ENCODE data around the gene VPS36.
"Not testable (repeated sequence)": the region's sequence is repeated elsewhere in the genome, so short reads cannot be mapped to it uniquely, and the experiment has no call there.

The VPS36 gene, protein sequence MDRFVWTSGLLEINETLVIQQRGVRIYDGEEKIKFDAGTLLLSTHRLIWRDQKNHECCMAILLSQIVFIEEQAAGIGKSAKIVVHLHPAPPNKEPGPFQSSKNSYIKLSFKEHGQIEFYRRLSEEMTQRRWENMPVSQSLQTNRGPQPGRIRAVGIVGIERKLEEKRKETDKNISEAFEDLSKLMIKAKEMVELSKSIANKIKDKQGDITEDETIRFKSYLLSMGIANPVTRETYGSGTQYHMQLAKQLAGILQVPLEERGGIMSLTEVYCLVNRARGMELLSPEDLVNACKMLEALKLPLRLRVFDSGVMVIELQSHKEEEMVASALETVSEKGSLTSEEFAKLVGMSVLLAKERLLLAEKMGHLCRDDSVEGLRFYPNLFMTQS

DNA sequence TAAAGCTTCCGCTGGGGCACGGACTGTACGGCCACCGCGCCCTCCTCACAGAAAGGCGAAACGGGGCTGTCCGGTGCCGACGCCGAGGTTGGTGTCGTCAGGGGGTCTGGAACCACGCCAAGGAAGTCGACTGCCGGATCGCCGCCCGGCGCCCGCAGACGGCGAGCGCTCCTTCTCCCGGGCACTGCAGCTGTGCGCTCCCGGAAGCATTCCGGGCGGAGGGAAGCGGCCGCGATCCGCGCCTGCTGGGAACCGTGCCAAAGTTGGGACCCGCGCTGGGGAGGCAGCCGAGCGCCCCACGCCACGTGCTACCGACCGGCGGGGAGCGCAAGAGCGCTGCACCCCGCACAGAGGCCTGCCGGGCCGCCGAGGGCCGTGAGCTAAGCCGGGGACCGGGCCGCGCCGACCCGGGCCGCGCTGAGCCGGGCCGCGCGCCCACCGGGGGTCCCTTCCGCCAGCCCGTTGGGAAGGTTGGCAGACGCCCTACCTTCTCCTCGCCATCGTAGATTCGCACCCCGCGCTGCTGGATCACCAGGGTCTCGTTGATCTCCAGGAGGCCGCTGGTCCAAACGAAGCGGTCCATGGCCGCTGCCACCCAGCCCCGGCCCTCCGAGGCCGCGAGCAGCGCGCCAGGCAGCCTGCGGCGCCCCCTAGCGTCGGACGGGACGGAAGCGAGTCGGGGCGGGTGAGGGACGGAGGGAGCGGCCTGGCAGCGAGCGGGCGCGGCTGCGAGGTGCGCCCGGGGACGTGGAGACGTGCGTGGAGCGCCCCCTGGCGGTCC is at the start of gene VPS36:
Gene VPS36 (minus strand): TSS at position 623 of the 781 bp plus-strand sequence. CDS start 40 bp downstream, at position 583.
- DNase-seq = peak; percentile 94
- peaks cover 6% of the 10 kb centered on the region for H3K27me3 Mint-ChIP-seq
- no peaks in the 10 kb centered on the region for H3K9me3 Mint-ChIP-seq
- CTCF ChIA-PET = interaction anchor here (0.6 to 2.1 kb wide), 17 partner anchors 12 to 578 kb away, joined by 3 to 7 read pairs (median 3); no protein-coding TSS in a partner anchor
- H3K36me3 Mint-ChIP-seq = peaks cover 8% of the 10 kb centered on the region
- peak within 1 kb of the TSS; percentile 94 for H3K4me3 Mint-ChIP-seq
- H3K27ac Mint-ChIP-seq = peak within 1 kb of the TSS; percentile 87
- peaks cover 50% of the 10 kb centered on the region for H3K4me1 Mint-ChIP-seq

DNA sequence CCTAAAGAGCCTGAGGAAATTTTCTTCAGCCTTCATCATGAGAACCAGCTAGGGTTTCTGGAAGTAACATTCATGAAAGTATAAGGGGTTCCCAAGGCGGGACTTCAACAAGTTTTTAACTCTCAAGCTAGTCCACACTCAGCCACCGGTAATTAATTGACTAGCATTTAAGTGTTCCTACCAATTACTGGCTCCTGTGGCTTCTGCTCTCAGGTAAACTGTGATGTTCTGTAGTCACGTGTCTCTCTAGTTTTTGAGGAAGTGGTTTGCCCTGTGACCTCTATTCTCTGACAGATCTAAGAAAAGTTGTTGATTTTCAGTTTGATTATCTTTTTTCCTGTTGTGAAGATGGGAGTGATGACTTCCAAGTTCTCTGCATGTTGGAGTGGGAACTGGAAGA is 47.5 kb upstream of the VPS36 start:
- DNase-seq, H3K4me3 Mint-ChIP-seq, H3K9me3 Mint-ChIP-seq, CTCF ChIA-PET, H3K36me3 Mint-ChIP-seq, H3K27me3 Mint-ChIP-seq: not testable (repeated sequence)
- Mint-ChIP-seq H3K27ac (peak overlapping the region; percentile 76), H3K4me1 (peaks cover 17% of the 10 kb centered on the region)

DNA sequence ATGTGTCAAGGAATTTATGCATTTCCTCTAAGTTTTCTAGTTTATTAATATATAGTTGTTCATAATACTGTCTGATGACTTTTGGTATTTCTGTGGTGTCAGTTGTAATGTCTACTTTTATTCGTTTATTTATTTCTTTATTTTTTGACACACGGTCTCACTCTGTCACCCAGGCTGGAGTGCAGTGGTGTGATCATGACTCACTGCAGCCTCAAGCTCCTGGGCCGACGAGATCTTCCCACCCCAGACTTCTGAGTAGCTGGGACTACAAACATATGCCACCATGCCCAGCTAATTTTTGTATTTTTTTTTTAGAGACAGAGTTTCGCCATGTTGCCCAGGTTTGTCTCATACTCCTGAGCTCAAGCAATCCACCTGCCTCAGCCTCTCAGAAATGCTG is 43.8 kb upstream of the VPS36 start:
- H3K9me3 Mint-ChIP-seq, DNase-seq, H3K36me3 Mint-ChIP-seq, CTCF ChIA-PET, H3K4me3 Mint-ChIP-seq, H3K27ac Mint-ChIP-seq: not testable (repeated sequence)
- H3K4me1 Mint-ChIP-seq = peaks cover 17% of the 10 kb centered on the region
- peaks cover 12% of the 10 kb centered on the region for H3K27me3 Mint-ChIP-seq

DNA sequence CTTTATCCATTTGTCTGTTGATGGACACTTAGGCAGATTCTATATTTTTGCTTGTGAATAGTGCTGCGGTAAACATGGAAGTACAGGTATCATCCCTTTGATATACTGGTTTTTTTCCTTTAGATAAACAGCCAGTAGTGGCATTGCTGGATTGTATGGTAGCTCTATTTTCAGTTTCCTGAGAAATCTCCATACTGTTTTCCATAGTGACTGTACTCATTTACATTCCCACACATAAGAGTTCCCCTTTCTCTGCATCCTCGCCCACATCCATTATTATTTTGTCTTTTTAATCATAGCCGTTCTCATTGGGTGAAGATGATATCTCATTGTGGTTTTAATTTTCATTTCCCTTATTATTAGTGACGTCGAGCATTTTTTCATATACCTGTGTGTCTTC is 40.6 kb upstream of the VPS36 start:
- H3K4me1 Mint-ChIP-seq, H3K9me3 Mint-ChIP-seq, CTCF ChIA-PET, H3K4me3 Mint-ChIP-seq, H3K36me3 Mint-ChIP-seq, H3K27ac Mint-ChIP-seq, DNase-seq: not testable (repeated sequence)
- H3K27me3 Mint-ChIP-seq = peaks cover 12% of the 10 kb centered on the region

DNA sequence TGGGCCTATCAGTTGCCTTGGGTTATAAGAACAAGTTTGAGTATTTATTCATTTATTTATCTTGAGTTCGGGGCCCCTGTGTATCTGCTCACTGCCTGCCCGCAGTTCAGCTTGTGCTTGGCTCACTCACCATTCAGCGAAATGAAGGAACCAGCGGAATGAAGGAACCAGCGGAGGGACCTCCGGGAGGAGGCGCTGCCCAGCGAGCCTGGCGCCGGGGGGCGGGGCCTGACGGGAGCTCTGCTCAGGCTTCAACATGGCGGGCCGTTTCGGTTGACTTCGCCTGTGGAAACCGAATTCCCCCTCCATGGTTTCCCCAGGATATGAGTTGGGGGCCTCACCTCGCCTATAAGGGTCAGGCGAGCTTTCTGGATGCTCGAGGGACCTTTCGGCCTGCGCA is 38.3 kb upstream of the VPS36 start:
- H3K9me3 Mint-ChIP-seq, DNase-seq, H3K4me1 Mint-ChIP-seq, H3K27ac Mint-ChIP-seq, H3K27me3 Mint-ChIP-seq, H3K36me3 Mint-ChIP-seq, CTCF ChIA-PET, H3K4me3 Mint-ChIP-seq: not testable (repeated sequence)

DNA sequence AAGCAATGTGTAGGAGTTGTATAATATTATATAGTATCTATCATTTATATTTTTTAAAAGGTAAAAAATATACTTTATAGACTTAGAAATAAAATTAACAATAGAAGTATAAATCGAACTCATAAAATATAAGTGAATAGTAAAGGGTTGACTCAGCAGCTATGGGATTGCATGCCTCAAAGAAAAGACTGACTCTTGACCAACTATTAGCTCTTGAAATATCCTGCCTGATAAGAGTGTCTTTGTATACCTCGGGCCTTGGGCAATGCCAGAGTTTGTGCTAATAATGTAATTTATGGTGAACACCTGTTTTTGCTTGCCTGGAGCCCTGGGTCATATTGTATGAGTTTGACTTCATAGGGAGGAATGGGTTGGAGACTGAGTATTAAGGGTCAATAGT is 36.6 kb upstream of the VPS36 start:
- CTCF ChIA-PET, H3K4me1 Mint-ChIP-seq, H3K27ac Mint-ChIP-seq, H3K9me3 Mint-ChIP-seq, H3K36me3 Mint-ChIP-seq, H3K4me3 Mint-ChIP-seq, DNase-seq, H3K27me3 Mint-ChIP-seq: not testable (repeated sequence)

DNA sequence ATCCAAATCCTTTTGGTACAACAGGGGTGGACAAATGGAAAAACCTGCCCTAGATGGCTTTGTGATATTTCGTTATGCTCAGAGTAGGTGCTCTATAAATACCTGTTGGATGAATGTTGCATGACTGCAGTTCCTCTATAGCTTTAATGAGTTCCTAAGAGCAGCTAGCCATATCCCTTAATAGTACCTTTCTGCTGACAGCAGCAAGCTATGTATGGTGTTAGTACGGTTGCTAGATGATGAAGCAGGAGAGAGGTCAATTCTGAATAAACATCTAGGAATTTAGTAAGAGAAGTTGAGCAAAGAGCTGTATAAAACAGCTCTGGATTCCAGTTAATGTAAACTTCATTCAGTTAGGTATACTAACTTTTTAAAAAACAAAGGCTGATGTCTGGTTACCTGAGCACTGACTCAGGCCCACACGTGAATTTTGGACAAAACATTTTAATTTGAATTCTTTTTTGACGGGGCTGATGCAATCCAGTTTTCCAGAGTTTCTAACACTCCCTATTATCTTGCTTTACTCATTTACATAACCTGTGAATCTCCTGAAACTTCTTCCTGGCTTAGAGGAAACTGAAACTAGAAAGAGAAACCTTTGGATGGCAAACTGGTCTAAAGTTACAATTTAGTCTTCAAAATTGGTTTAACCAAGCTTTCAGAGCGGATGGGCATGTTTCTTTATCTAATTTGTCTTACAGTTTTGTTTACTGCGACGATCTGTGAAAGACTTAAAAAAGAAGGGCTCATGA is 30.4 kb upstream of the VPS36 start:
- H3K36me3 Mint-ChIP-seq = peaks cover 19% of the 10 kb centered on the region
- H3K9me3 Mint-ChIP-seq, CTCF ChIA-PET, H3K27ac Mint-ChIP-seq, H3K27me3 Mint-ChIP-seq, H3K4me3 Mint-ChIP-seq, H3K4me1 Mint-ChIP-seq, DNase-seq: not testable (repeated sequence)

DNA sequence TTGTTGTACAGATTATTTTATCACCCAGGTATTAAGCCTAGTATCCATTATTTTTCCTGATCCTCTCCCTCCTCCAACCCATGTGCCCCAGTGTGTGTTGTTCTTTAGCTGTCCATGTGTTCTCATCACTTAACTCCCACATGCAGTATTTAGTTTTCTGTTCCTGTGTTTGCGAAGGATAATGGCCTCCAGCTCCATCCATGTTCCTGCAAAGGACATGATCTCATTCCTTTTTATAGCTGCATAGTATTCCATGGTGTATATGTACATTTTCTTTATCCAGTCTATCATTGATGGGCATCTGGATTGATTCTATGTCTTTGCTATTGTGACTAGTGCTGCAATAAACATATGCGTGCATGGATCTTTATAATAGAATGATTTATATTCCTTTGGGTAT is 18.1 kb upstream of the VPS36 start:
- H3K4me1 Mint-ChIP-seq, CTCF ChIA-PET, H3K4me3 Mint-ChIP-seq, H3K27me3 Mint-ChIP-seq, DNase-seq, H3K9me3 Mint-ChIP-seq, H3K27ac Mint-ChIP-seq: not testable (repeated sequence)
- peaks cover 65% of the 10 kb centered on the region for H3K36me3 Mint-ChIP-seq

DNA sequence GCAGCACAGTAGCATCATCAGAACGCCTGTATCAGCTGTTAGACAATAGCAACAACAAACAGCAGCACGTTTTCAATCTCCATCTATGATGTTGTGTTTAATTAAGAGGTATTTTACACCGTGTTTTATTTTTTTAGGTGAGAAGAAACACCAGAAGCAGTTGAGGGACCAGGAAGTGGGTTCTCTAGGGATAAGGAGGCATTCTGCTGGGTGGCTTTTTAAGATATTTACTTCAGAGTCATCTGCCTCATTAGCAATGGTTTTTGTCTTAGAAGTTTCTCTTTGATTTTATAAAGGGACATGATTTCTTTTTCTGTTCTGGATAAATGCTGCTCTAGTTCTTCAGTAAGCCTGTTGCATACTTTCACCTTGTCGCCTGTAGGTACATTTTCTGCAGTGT is 13.1 kb upstream of the VPS36 start:
- H3K36me3 Mint-ChIP-seq = peaks cover 63% of the 10 kb centered on the region
- peak overlapping the region; percentile 43 for H3K27ac Mint-ChIP-seq
- H3K9me3 Mint-ChIP-seq = no peaks in the 10 kb centered on the region
- no peaks in the 10 kb centered on the region for H3K27me3 Mint-ChIP-seq
- no peak overlapping the region for H3K4me3 Mint-ChIP-seq
- CTCF ChIA-PET = interaction anchor here (2.9 kb wide), 1 partner anchor 13 kb away, joined by 7 read pairs; the partner anchor contains the start of gene VPS36
- H3K4me1 Mint-ChIP-seq = peaks cover 47% of the 10 kb centered on the region
- no peak for DNase-seq

DNA sequence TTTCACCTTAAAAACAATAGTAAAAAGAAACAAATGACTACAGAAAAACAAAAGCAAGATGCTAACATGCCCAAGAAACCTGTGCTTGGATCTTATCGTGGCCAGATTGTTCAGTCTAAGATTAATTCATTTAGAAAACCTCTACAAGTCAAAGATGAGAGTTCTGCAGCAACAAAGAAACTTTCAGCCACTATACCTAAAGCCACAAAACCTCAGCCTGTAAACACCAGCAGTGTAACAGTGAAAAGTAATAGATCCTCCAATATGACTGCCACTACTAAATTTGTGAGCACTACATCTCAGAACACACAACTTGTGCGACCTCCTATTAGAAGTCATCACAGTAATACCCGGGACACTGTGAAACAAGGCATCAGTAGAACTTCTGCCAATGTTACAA is 10.8 kb upstream of the VPS36 start:
- no peak overlapping the region for H3K4me3 Mint-ChIP-seq
- peaks cover 61% of the 10 kb centered on the region for H3K36me3 Mint-ChIP-seq
- peak overlapping the region; percentile 83 for H3K27ac Mint-ChIP-seq
- H3K4me1 Mint-ChIP-seq = peaks cover 68% of the 10 kb centered on the region
- peak; percentile 32 for DNase-seq
- H3K27me3 Mint-ChIP-seq = no peaks in the 10 kb centered on the region
- CTCF ChIA-PET = interaction anchor here (2.0 kb wide), 1 partner anchor 10 kb away, joined by 6 read pairs; the partner anchor contains the start of gene VPS36
- no peaks in the 10 kb centered on the region for H3K9me3 Mint-ChIP-seq

DNA sequence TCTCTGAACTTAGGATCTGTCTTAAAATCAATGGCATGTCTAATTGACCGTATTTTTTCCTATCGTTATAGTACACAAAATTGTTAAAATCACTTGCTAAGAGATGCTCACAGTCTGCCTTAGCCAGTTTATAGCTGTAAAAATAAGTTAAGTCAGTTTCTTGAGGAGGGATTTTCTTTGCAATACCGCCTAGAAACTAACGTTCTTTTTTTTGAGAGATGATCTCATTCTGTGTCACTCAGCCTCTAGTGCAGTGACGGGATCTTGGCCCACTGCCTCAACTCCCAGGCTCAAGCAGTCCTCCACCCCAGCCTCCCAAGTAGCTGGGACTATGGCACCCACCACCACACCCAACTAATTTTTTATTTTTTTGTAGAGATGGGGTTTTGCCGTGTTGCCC is 9.2 kb upstream of the VPS36 start:
- Mint-ChIP-seq H3K27ac (no peak overlapping the region), H3K4me3 (no peak overlapping the region), H3K27me3 (peaks cover 8% of the 10 kb centered on the region), H3K9me3 (no peaks in the 10 kb centered on the region), H3K36me3 (peaks cover 54% of the 10 kb centered on the region), H3K4me1 (peaks cover 77% of the 10 kb centered on the region)
- no peak for DNase-seq
- CTCF ChIA-PET = no interaction called here

DNA sequence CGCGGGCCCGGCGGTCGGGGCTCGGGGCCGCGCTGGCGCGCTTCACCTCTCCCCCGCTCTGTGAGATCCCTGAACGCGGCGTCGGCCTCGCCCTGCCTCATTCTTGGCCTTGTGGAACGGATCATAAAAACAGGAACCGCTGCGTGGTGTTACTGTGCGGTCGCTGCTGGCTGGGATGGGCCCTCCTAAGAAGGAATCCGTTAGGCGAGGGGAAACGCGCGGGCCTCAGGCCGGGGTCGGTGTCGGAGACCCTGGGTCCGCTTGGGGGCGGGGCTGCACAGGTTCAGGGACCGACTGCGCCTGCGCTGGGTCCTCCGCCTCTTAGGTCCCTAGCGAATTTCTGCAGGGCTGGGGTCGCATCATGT is 5.2 kb upstream of the VPS36 start:
- H3K36me3 Mint-ChIP-seq = peaks cover 29% of the 10 kb centered on the region
- peak overlapping the region; percentile 100 for H3K27ac Mint-ChIP-seq
- no peaks in the 10 kb centered on the region for H3K9me3 Mint-ChIP-seq
- DNase-seq = peak; percentile 86
- peaks cover 70% of the 10 kb centered on the region for H3K4me1 Mint-ChIP-seq
- peak overlapping the region; percentile 76 for H3K4me3 Mint-ChIP-seq
- CTCF ChIA-PET = interaction anchor here (1.3 kb wide), 1 partner anchor 9 kb away, joined by 3 read pairs; no protein-coding TSS in a partner anchor
- peaks cover 13% of the 10 kb centered on the region for H3K27me3 Mint-ChIP-seq

DNA sequence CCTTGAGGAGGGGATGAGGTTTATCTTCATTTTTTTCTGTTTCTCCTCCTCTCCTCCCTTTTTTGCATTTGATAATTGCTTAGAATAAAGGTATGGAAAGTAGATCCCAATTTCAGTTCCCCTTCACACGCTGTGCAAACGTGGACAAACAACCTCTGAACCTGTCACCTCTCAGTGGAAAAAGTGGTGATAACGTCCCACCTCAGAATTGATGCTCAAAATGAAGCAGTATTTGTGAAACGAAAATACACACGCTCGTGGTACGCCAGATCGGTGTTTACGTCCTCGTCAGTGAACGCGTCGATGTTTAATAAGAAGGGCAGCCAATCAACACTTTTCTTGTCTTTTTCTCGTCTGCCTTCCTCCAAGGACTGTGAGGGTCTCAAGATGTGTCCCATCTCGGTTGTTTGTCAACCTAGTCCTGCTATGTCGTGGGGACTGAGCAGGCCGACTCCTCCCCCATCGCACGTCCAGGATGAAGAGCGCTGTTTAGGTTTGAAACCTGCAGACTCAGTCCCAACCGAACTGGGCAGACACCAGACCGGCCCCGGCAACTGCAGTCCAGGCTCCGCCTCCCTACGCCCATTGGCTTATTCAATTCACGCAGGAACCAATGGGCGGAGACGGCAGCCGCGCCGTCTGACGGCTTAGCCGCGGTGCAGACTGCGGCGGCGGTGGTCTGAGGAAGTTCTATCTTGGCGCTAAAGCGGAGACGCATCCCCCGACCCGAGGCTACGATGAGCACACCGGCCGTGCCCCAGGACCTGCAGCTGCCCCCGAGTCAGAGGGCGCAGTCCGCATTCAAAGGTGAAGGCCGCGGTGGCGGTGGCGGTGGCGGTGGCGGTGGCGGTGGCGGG is 4.6 kb upstream of the VPS36 start, which contains the start of gene CKAP2:
Gene CKAP2 (plus strand): TSS at position 659 of the 857 bp plus-strand sequence. CDS start 79 bp downstream, at position 738.
- peaks cover 27% of the 10 kb centered on the region for H3K36me3 Mint-ChIP-seq
- peak within 1 kb of the TSS; percentile 76 for H3K4me3 Mint-ChIP-seq
- CTCF ChIA-PET = no interaction called here
- peaks cover 13% of the 10 kb centered on the region for H3K27me3 Mint-ChIP-seq
- H3K27ac Mint-ChIP-seq = peak within 1 kb of the TSS; percentile 100
- DNase-seq = peak; percentile 96
- H3K4me1 Mint-ChIP-seq = peaks cover 68% of the 10 kb centered on the region
- no peaks in the 10 kb centered on the region for H3K9me3 Mint-ChIP-seq

Data from activated naive CD4-positive, alpha-beta T cell treated with anti-CD3 and anti-CD28 coated beads, Interleukin-2, amount 10 ng/mL, durations not matched to agents 7 days and 5 days (primary cell).